Progenitor cell of endocrine pancreas (in vitro differentiated cells): ENCODE data around the gene NR3C1. TPM values are rescaled to one million over a fixed set of nuclear protein-coding genes. Genes with fewer than 3 reads are reported as not detected.

Experiments used
- DNase-seq: peaks from one replicate; pipeline ENCODE4 v3.0.0; 2021; ENCODE audit warnings: low spot score; ENCODE audit not compliant: unreplicated experiment
- H3K27ac Mint-ChIP-seq: 2 replicates; pipeline ENCODE4 v1.8.0; 2021; ENCODE audit warnings: mild to moderate bottlenecking, moderate library complexity, mixed read lengths
- H3K27me3 Mint-ChIP-seq: 2 replicates; pipeline ENCODE4 v1.8.0; 2021; ENCODE audit warnings: mixed read lengths
- H3K36me3 Mint-ChIP-seq: 2 replicates; pipeline ENCODE4 v1.8.0; 2022; ENCODE audit warnings: mixed read lengths; ENCODE audit not compliant: insufficient read depth
- H3K4me1 Mint-ChIP-seq: 2 replicates; pipeline ENCODE4 v1.8.0; 2021; ENCODE audit warnings: low read depth, mixed read lengths
- H3K4me3 Mint-ChIP-seq: 2 replicates; pipeline ENCODE4 v1.8.0; 2021; ENCODE audit warnings: low read depth, mild to moderate bottlenecking, moderate library complexity, mixed read lengths
- H3K9me3 Mint-ChIP-seq: 2 replicates; pipeline ENCODE4 v1.8.0; 2021; ENCODE audit warnings: low read depth, mixed read lengths
- CTCF ChIP-seq: fragments of 200-600 bp; sonication (generic); IDR thresholded peaks from one replicate; pipeline ENCODE4 v1.5.0; 2021; ENCODE audit warnings: antibody characterized with exemption, mild to moderate bottlenecking; ENCODE audit not compliant: unreplicated experiment
- total RNA-seq: library from RNA; stranded (reverse); gene quantifications from 2 replicates; pipeline ENCODE4 v1.2.1, GENCODE V29; 2021

Gene NR3C1
- total RNA-seq, 1 donor from 2014 or later: 6.7 TPM

GRCh38 chr5:143231416-143231815 is 172.1 kb downstream of the NR3C1 start:
- Mint-ChIP-seq H3K9me3 (peaks cover 2% of the 10 kb centered on the region), H3K27ac (no peak overlapping the region), H3K4me1 (peaks cover 9% of the 10 kb centered on the region), H3K27me3 (peaks cover 10% of the 10 kb centered on the region), H3K36me3 (no peaks in the 10 kb centered on the region), H3K4me3 (no peak overlapping the region)
- no peak for TF ChIP-seq CTCF
- DNase-seq: no peak

- no peak overlapping the region for H3K4me3 Mint-ChIP-seq
- no peak for TF ChIP-seq CTCF
- H3K36me3 Mint-ChIP-seq: no peaks in the 10 kb centered on the region
- no peak overlapping the region for H3K27ac Mint-ChIP-seq
- H3K9me3 Mint-ChIP-seq: peaks cover 2% of the 10 kb centered on the region
- H3K27me3 Mint-ChIP-seq: peaks cover 12% of the 10 kb centered on the region
- no peak for DNase-seq
- peaks cover 9% of the 10 kb centered on the region for H3K4me1 Mint-ChIP-seq
These were observed 172.8 kb downstream of the NR3C1 start for GRCh38 chr5:143230676-143230996.

- no peak for DNase-seq
- no peaks in the 10 kb centered on the region for H3K36me3 Mint-ChIP-seq
- TF ChIP-seq CTCF: no peak
- H3K4me1 Mint-ChIP-seq: peaks cover 9% of the 10 kb centered on the region
- no peak overlapping the region for H3K4me3 Mint-ChIP-seq
- peaks cover 13% of the 10 kb centered on the region for H3K27me3 Mint-ChIP-seq
- H3K9me3 Mint-ChIP-seq: peaks cover 2% of the 10 kb centered on the region
- H3K27ac Mint-ChIP-seq: no peak overlapping the region
These were observed 173.4 kb downstream of the NR3C1 start for GRCh38 chr5:143229896-143230675.

- TF ChIP-seq CTCF: no peak
- no peak overlapping the region for H3K4me3 Mint-ChIP-seq
- DNase-seq: no peak
- H3K27me3 Mint-ChIP-seq: peaks cover 13% of the 10 kb centered on the region
- H3K4me1 Mint-ChIP-seq: peaks cover 9% of the 10 kb centered on the region
- peaks cover 2% of the 10 kb centered on the region for H3K9me3 Mint-ChIP-seq
- peaks cover 2% of the 10 kb centered on the region for H3K36me3 Mint-ChIP-seq
- H3K27ac Mint-ChIP-seq: no peak overlapping the region
These were observed 174.0 kb downstream of the NR3C1 start for GRCh38 chr5:143229426-143229895.

- Mint-ChIP-seq H3K4me1 (peaks cover 7% of the 10 kb centered on the region), H3K27me3 (peaks cover 19% of the 10 kb centered on the region), H3K27ac (no peak overlapping the region), H3K9me3 (peaks cover 1% of the 10 kb centered on the region), H3K4me3 (no peak overlapping the region), H3K36me3 (peaks cover 2% of the 10 kb centered on the region)
- TF ChIP-seq CTCF: no peak
- no peak for DNase-seq
These were observed 174.7 kb downstream of the NR3C1 start for GRCh38 chr5:143228597-143229293.
